ENCODE data around the gene CD99L2. TPM values are rescaled to one million over a fixed set of nuclear protein-coding genes. Genes with fewer than 3 reads are reported as not detected.

CD99L2 gene, protein sequence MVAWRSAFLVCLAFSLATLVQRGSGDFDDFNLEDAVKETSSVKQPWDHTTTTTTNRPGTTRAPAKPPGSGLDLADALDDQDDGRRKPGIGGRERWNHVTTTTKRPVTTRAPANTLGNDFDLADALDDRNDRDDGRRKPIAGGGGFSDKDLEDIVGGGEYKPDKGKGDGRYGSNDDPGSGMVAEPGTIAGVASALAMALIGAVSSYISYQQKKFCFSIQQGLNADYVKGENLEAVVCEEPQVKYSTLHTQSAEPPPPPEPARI
- 15.5 and 15.7 TPM in 2 replicates for total RNA-seq

- intact Hi-C loops (cut with micrococcal nuclease) = loop anchor here (1.0 to 10.0 kb wide), 12 partner anchors 18 to 1932 kb away; partner anchors contain the start of genes CETN2, EOLA1, EOLA2 and HMGB3
These were observed at the start of gene CD99L2 for GRCh38 chrX:150898343-150899190. TSS of gene CD99L2 (minus strand) at chrX:150898668. CDS start at chrX:150898588, 80 bp downstream.

GRCh38 chrX:150944233-150944632, 45.8 kb upstream of the CD99L2 start:
- intact Hi-C loops (cut with micrococcal nuclease) = no loop called here

DNA sequence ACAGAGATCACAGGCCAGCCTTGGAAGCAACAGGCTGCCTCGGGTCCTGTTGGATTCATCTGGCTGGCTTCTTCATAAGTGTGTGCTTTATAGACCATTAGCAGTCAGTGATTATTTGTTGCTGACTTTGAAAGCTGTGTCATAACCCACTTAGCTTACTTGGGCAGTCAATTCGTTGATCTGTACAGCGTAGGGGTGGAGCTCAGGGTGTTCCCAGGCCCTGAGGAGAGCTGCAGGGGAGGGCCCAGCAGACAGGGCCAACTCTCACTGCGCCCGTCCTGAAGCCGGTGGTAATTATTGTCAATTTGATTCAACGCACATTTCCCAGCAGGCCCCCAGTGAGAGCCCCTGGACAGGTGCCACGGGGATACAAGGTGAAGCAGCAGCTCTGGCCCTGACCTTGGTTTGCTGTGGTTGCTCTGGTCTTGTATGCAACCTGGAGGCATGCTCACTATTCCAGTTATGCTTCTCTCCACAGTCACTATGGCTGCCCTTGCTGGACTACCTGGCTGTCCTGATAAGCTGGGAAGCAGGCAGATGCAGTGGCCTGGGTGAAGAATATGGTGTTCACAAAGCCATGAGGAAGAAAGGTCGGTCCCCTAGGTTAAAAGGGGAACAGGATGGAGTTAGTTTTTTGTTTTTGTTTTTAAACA, 44.6 kb upstream of the CD99L2 start:
- intact Hi-C loops (cut with micrococcal nuclease) = no loop called here

GRCh38 chrX:150941580-150941979, 43.1 kb upstream of the CD99L2 start:
- intact Hi-C loops (cut with micrococcal nuclease) = no loop called here

- intact Hi-C loops (cut with micrococcal nuclease) = no loop called here
These were observed 42.5 kb upstream of the CD99L2 start for GRCh38 chrX:150940844-150941495.

DNA sequence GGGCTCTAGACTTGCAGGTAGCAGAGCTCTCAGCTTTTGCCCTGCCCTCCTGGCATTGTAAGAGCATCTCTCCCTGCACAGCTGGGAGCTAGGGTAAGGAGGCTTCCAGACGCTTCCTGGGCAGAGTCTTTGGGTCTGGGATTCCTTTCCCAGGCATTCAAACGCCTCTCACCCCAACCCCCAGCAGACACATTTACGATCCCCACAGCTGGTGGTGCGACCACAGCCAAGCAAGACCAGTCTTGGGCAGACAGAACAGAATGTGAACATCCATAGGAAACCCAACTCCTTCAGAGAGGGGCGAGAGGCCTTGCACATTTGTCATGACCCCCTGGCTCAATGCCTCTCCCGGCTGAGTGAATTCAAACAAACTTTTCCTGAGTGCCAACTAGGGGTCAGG, 38.1 kb upstream of the CD99L2 start:
- intact Hi-C loops (cut with micrococcal nuclease) = no loop called here

DNA sequence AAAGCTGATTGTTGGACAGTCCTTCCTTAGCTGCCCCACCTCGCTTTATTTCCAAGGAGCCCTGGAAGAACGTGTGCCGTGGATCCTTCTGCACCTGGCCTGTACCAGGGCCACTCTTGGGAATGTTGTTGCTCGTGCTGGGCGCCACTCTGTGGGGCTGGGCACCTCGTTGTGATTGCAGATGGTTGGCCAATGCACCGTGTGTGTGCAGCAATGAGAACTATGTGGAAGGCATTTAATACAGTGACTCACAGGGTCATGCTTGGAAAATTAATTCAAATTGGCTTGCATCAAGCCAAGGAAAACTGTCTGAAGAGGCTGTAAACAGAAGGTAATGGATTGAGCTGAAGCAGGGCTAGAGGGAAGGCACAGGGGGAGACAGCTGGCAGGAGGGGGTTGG, 37.0 kb upstream of the CD99L2 start:
- intact Hi-C loops (cut with micrococcal nuclease) = no loop called here

- intact Hi-C loops (cut with micrococcal nuclease) = no loop called here
These were observed 36.0 kb upstream of the CD99L2 start for GRCh38 chrX:150934453-150934852.

DNA sequence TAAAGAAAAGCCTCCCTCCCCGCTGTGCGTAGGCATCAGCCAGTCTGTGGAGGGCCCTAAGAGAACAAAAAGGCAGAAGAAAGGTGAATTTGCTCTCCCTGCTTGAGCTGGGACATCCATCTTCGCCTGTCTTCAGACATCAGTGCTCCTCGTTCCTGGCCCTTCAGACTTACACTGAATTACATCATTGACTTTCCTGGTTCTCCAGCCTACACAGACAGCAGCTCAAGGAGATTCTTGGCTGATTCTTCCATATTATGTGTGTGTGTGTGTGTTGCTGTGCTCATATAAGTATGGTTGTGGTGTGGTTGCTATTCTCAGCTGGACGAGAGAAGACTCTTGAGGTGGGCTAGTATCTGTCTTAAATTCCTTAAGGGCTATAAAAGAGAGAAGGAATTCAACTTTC, 35.5 kb upstream of the CD99L2 start:
- intact Hi-C loops (cut with micrococcal nuclease) = no loop called here

DNA sequence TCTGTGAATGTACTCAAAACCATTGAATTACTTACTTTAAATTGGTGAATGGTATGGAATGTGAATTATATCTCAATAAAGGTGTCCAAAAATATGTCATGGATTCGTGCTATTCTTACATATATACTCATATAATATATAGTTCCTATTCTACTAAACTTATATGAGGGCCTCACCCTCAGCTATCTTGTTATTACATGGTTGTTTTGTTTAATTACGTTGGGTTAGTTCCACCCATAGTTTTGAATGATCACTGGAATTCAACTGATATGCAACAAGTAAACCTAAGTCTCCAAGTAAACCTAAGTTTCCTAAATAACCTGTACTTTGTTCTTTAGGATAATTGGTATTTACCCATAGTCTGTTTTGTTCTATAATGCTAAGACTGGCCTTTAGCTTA, 30.6 kb upstream of the CD99L2 start:
- intact Hi-C loops (cut with micrococcal nuclease) = no loop called here

DNA sequence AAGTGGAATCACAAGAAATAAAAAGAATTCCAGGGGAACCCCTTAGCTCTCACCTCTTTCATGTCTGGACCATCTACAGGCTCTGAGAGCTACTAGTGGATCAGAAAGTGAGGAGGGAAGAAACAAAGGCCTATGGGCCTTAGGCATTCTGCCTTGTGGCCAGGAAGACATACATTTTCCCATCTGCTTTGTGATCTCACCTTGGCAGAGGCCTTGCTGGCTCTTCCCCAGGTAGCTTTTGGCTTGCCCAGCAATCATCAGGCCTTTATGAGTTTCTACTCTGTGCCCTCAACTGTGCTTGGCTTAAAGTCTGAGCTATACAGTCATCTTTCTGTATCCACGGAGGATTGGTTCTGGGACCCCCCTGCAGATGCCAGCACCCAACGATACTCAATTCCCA, 28.3 kb upstream of the CD99L2 start:
- intact Hi-C loops (cut with micrococcal nuclease) = no loop called here

- intact Hi-C loops (cut with micrococcal nuclease) = no loop called here
These were observed 27.8 kb upstream of the CD99L2 start for GRCh38 chrX:150926304-150926703.

DNA sequence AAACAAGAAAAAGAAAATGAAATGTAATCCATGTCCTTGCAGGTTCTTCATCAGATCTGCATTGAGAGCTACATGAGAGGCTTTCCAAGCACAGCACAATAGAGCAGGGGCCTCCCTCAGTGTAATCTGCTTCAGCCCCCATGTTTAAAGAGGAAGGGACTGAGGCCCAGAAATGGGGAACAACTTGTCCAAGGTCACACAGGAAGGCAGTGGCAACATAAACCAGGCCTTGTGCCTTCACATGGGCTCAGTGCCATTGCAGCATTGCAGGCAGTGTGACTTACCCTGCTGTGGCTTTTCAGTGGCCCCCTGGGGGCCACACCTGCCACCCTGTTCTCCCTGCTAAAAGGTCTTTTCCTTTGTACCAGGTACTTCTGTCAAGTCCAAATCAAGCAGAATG, 20.9 kb upstream of the CD99L2 start:
- intact Hi-C loops (cut with micrococcal nuclease) = no loop called here

- intact Hi-C loops (cut with micrococcal nuclease) = no loop called here
These were observed 15.0 kb upstream of the CD99L2 start for GRCh38 chrX:150913511-150913910.

DNA sequence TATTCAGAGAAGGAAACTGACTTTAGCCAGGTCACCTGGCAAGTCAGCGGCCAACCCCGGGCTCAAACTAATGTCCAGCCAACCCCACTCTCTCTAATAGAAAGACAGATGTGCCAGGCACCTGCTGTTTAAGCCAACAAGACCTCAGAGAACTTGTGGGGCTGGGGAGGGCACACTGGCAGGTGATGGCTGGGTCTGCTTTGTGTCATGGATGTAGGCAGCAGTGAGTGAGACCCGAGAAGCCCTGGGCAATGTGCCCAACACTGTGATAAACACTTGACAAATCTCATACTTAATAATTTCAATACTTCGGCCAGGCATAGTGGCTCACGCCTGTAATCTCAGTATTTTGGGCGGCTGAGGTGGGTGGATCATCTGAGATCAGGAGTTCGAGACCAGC, 9.0 kb upstream of the CD99L2 start:
- intact Hi-C loops (cut with micrococcal nuclease) = no loop called here

- intact Hi-C loops (cut with micrococcal nuclease) = no loop called here
These were observed 8.2 kb upstream of the CD99L2 start for GRCh38 chrX:150906694-150907093.

GRCh38 chrX:150905293-150905692, 6.8 kb upstream of the CD99L2 start:
- intact Hi-C loops (cut with micrococcal nuclease) = no loop called here

DNA sequence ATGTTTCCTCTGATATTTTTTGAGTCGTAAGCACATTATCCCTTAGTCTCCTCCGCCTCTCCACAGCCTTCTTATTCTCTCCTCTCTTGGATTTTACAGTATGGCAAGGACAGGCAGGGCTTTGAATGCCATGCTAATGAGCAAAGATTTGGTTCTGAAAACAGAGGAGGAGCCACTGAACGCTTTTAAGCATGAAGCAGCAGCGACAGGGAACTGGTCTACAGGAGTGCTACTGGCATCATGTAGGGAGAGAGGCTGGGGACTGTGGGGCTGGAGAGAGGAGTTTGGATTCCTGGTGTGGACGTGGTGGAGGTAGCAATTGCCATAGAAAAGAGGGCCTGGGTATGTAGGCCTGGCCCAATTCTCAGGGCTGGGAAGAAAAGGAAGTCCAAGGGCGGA, 4.6 kb upstream of the CD99L2 start:
- intact Hi-C loops (cut with micrococcal nuclease) = no loop called here

- intact Hi-C loops (cut with micrococcal nuclease) = no loop called here
These were observed 4.1 kb upstream of the CD99L2 start for GRCh38 chrX:150902434-150903109.

DNA sequence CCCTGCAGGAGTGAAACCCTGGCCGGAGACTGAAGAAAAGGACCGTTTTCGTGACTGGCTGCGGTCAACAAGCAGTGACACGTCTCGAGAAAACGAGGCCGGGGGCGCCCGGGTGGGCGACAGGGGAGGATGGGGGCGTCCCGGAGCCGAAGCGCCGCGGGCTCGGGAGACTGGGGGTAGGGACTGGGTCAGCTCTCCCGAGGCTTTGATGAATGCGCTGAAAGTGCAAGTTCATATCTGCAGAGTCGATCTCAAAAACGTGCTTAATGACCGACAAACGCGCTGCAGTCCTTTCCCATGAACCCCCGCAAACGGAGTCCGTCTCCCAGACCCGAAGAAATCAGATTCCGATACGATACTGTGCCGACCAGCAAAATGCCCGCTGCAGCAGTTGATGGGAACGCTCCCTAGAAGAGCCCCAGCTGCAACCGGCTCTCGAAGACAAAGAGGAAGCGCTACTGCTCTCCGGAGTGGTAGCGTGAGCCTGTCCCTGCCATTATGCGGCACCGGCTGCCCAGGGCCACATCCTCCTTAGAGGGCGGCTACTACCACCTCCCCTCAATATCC, 806 bp upstream of the CD99L2 start:
- intact Hi-C loops (cut with micrococcal nuclease) = loop anchor here (2.0 to 10.0 kb wide), 8 partner anchors 204 to 1932 kb away; partner anchors contain the start of genes CETN2, EOLA1, EOLA2 and HSFX3

Measured in T-helper 1 cell treated with Interleukin-12 subunit alpha and Interleukin-12 subunit beta and Interleukin-4 antibody, amounts not matched to agents 30 ng/mL and 1 ng/mL, for 36 hours (primary cell).